T1000 (cell line): ENCODE results near the gene GZMA.
A peak's percentile ranks its signal among the peaks of the same experiment; 100 is the strongest.

ENCODE experiments used
- DNase-seq: peaks from one replicate; lab custom pipeline; 2025; ENCODE audit warnings: mixed read lengths; lab: John Stamatoyannopoulos, UW

GZMA gene

DNA sequence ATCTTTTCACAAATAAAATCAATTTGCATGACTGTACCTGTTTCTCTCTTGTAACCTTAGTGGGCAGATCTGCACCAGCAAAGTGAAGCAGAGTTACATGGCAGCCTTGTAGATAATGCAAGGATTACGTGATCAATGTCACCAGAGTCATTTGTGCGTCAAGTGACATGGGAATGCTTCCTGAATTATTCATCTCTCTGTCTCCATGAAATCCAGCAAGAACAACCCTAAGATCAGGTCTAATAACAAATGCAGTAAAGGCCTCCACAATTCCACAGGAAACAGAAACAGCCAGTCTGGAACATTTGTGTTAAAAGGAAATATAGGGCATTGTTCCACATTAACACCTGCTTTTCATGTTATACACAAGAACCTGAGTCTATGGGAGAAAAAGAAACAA, 7.8 kb downstream of the GZMA start:
- no peak for DNase-seq

DNA sequence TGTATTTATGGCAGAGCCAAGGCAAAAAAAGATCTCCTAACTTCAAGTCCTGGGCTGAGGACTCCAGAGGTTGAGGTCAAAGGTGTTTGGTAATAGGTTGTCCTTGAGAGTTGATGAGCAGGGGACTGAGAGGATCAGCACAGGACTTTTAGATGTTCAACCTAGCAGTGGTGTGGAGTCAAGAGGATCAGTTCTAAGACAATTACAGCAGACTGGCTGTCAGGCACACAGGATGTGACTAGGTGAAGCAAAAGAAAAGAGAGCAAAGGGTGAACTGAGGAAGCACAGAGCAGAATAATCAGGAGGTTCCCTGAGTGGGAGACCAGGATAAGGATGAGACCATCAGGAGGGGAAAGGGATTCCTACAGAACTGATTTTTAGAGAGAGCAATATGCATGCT, 10.9 kb downstream of the GZMA start:
- no peak for DNase-seq

DNA sequence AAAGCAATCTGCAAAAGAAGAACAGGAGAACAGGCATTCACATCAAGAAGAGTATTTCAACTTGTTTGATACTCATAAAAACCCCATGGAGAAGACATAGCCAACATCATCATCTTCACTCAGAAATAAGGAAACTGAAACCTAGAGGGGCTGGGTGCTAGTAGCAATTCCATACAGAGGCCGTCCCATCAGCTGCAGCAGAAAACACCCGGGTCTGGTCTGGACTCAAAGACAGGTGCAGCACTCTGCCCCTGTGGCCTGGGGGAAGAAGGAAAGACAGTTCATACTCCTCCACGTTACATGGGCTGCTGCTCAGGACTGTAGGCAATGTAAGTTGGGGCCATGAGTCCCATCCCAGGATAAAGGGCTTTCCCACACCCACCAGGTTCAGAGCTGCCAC, 11.6 kb downstream of the GZMA start:
- no peak for DNase-seq

DNA sequence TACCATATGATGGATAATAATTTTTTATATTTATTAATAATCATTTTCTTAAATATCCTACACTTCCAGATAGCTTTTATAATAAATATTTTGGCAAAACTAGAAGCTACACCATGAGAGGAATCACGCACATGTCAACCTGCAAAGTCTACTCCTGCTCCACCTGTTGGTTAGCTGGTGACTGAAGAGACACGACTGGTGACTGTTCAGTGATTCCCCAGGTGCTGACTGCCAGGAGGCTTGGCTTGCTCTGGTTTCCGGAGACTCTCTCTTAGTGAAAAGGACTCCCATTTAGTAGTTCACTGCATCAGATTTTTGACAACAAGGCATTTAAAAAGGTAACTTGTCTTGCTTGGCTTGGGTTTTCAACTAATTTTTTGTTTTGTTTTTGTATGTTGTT, 20.9 kb downstream of the GZMA start:
- no peak for DNase-seq

DNA sequence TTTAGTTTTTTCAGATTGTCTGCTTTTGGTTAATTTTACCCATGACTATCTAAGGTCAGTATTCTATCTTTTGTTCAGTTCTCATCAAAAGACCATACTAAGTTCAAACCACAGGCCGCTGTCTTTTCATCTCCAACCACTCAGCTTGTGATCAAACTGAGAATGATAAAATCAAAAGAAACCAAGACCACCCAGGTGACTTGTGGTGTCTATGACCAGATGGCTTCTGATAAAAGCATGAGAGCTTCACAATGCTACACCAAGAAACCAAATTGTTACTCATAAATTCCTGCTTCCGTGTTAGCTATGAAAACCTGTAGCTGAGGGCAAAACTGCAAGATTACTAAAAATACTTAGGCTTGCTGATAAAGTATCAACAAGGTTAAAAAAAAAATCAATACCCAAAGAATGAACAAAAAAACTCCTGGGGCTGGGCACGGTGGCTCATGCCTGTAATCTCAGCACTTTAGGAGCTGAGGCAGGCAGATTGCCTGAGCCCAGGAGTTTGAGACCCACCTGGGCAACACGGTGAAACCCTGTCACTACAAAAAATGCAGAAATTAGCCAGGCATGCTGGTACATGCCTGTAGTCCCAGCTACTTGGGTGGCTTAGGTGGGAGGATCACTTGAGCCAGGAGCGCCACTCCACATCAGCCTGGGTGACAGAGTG, 31.7 kb downstream of the GZMA start:
- no peak for DNase-seq

DNA sequence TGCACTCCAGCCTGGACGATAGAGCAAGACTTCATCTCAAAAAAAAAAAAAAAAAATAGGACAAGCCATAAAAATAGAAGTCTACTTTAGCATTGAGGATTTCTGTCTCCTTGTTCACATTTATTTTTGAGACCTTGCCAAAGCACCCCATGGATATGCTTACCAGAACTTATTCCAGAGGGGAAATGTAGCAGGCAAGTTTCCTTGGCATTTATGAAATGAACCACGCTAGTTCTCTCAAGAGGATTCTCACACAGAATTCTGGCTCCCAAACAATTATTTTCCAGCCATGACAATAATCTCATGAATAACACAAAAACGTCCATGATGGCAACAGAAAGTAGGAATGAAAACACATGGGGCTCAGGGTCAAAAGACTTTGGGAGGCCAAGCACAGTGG, 34.1 kb downstream of the GZMA start:
- DNase-seq, result no peak

DNA sequence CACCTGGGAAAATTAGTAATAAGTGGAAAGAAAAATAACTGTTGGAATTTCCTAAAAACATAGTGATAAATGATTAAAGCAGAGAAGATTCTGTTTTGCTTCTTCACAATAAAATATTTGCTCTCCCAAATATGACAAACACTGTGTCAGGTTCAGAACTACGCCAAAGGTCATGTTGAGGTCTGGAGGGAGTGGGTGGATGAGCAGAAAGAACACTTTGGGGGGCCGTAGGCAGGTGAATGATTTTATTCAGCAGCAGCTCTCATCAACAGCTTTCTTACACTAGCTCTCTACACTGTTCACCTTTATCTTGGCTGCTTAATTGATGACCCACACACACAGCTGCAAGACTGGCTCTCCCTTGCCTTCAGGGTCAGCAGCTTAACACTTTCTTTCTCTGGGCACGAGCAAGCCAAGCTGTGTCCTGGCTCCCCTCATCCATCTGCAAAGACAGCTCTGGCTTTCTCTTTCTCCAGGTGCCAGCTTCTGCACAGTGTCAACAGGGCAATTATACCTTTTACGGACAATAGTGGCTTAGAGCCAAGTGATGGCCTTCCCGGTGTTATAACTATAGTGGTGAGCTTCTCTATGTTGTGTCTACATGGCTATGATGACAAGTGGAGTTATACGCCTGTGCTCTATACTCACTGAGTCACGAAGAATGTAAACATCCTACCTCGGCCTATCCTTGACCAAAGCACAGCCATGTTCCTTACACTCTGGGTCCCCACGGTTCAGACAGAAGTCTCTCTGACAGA, 38.6 kb downstream of the GZMA start:
- DNase-seq, result no peak

DNA sequence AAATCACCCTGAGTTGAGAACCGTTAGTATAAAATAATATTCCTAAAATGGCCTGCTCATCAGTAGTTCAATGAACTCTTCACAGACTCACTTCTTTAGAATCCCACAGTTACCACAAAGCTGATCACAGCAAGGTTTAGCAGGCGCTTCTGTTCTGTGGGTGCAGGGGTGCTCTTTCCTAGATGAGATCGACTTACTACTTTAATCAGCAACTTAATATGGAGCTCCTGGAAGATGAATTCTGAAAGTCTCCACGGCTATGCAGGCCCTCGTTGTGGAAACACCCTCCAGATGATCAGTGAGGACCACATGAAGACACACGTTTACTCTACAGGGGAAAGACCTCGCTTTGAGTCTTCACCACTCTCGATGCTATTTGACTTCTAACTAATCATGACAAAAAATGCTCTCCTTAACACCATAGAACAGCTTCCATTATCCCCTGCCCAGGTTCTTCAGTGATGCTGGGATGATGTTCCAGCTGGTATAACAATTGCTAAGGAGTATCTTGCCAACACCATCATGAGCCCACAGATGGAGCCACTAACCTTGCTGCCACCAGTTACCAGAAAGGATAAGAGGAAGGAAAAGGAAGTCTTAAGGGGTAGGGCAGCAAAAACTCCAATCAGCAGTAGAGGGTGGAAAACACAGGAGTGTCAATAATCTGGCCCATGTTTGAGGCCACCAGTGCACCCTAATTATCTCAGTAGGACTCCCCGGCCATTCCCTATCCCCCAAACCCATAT, 39.7 kb downstream of the GZMA start:
- no peak for DNase-seq

DNA sequence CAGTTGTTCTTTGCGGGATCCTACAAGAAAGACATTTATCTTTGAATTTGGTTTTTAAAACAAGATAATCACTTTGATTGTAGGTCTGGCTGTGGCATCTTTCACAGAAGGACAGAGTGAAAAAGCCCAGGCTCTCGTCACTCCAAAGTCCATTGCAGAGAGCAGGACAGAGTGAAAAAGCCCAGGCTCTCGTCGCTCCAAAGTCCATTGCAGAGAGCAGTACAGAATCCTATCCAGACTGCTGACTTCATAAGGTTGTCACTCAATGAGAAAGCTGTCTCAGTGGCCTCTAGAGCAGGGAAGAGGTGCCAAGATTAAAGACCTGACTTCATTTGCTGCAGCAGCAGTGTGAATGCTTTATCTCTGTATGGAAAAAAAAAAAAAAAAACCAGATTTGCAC, 41.2 kb downstream of the GZMA start:
- no peak for DNase-seq

DNA sequence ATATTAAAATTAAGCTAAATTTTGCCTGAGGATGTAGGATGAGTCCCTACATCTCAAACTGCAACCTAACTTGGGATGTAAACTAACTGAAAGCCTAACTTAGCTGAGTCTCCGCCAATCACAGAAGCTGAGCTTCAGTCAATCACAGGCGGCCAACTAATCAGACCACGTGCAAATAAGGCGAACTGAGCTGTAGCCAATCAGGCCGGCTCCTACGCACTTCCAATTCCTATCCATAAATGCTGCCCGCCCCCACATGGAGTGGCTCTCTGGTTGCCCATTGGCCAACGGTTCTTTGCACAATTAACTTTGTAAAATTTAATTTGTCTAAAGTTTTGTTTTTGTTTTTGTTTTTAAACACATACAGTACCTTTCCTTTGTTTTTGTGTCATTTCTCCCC, 43.6 kb downstream of the GZMA start:
- DNase-seq, result no peak

DNA sequence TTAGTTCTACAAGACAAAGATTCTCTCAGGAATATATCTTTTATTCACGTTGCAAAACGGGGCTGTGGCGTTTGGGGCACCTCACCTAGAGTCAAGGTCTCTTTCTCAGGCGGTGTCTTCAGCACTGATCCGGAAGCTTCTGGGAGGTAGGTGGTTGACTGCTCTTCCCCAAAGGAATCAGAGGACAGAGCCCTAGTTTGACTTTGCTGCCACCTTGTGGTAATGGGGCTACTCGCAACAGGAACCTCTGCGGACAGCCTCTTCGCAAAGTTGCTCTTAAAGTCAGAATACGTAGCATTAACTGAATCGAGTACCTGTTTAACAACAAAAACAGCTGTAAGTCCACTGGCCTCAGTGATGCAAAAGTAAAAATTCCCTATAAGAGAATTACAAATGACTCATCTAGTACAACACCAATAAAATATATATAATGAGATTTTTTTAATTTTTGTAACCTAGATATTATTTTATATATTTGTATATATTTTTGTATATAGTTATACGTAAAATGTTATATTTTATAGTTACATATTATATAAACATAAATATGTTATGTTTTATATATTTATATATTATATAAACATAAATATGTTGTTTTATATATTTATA, 44.2 kb downstream of the GZMA start:
- peak; percentile 73 for DNase-seq

DNA sequence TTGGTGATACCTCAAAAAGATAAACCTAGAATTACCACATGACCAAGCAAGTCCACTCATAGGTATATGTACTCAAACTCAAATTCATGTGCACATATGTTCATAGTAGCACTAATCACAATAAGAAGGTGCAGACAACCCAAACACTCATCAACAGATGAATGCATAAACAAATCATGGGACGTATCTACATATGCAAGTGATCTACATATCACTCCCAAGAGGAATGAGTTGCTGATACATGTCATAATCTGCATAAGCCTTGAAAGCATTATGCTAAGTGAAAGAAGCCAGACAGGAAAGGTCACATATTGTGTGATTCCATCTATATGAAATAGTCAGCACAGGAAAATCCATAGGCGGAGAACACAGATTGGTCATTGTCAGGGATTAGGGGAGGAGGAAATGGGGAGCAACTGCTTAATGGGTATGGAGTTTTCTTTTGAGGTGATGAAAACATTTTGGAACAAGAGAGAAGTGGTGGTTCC, 46.9 kb downstream of the GZMA start:
- no peak for DNase-seq

DNA sequence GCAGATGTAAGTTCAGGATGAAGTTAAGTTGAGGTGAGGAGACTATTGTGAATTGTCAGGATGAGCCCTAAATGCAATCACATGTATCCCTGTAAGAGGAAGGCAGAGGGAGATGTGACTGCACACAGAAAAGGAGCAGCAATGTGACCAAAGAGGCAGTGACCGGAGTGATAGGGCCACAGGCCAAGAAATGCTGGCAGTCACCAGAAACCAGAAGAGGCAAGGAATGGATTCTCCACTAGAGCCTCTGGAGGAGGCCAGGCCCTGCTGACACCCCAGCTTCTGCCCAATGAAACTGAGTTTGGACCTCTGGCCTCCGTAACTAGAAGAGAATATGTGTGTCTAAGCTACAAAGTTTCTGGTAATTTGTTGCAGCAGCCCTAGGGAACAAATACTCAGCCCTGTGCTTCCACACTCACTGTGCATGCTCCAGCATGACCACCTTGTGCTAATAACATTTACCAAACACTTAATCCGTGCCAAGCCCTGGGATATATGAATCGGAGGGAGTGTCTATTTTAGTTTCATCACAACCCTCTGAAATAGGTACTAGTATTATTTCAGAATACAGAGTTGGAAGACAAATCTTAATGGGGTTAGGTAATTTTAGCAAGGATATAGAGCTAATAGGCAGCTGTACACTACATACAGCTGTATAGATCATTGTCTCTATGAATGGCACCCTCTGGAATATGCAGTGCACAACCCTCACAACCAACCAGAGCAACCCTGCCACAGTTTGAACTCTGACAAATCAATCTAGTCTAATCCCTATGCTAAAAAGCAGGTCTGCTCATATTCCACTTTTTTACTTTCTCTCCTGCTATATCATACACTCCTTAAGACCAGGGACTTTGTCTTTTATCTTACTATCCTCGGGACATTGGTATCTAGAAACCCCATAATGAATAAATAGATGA, 49.7 kb downstream of the GZMA start:
- peak; percentile 20 for DNase-seq

DNA sequence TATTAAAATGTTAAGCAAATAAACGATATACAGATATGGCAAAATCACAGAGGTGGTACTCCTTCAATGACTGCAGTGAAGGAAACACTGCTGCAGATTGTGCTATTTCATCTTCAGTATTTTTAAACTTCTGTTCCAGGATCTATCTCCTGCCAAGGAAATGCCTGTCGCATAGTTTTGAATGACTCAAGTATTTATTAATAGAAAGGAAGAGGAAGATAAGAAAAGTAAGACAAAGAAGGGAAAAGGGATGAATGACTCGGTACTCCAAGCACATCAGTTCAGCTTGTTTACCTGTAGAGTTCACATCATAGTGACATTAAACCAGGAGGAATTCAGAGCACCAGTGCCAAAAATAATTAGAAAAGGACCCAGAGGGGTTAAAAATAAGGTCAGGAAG, 52.4 kb downstream of the GZMA start:
- no peak for DNase-seq
